Measurements from ENCODE around the gene CA6.

DNA sequence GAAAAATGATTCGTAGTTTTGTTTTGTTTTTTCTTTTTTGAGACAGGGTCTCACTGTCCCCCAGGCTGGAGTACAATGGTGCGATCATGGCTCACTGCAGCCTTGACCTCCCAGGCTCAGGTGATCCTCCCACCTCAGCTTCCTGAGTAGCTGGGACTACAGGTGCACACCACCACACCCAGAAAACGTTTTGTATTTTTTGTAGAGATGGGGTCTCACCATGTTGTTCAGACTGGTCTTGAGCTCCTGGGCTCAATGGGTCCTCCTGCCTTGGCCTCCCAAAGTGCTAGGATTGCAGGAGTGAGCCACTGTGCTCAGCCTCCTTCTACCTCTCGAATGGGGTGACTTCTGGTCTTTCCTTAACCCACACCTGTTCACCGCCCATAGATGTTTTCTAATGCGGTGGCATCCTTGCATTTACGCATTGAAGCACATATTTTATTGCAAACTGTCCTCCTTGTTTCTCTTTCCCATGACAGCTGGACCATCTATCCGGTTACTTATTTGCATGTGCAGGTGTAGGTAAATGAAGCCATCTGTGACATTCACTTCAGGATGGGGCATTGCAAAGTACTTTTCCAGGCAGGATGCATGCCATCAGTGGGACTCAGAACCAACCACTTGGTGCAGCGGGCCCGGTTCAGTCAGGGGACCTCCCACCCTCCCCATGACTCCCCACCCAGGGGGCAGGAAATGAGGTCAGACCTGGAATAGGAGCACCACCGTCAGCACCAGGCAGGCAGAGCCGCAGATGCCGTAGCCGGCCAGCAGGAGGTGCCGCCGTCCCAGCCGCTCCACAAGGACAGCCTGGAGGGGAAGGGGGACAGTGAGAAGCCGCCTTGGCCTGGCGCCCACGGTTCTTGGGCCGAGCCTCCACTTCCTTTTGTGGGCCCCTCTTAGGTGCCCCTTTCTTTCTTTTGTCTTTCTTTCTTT lies 64.0 kb downstream of the CA6 start:
- TF ChIP-seq CTCF (IDR thresholded peaks at IDR 0.05; ENCODE audit: insufficient read depth, low read length, poor library complexity, severe bottlenecking) = peak; percentile 59
- no peak for TF ChIP-seq EZH2phosphoT487 (conservative IDR thresholded peaks at IDR 0.05; ENCODE audit: low read length)
